Measurements from ENCODE around the gene MED16.

The MED16 gene

DNA sequence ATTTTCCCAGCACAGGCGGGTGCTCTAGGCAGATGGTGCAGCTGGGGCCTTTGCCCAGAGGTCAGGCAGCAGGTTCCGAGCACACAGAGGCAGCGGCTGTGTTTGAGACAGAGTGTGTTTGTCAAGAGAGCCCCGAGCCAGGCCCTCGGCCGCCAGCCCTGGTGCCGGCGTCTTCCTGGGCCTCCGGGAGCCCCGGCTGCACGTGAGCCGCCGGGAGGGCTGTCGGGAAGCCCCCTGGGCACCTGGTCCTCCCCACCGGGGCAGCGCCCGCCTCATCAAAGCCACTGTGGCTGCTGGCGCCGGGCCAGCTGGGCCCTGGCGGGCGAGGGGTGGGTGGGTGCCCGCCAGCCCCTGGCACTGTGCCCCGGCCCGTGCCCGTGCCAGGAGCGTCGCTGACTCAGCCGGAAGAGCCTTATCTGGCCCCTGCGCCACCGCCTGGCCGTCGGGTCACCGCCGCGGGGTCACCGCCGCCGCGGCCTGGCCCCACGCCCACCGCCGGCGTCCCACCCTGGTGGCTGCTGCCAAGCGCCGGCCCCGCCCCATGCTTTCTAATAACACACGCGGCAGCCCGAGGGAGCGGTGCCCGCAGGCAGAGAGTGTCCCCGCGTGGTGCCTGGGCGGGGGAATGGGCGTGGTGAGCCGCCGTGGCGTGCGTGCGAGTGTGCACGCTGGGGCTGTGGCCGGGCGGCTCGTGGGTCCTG lies 47.8 kb upstream of the MED16 start:
- H2BK12ac ChIP-seq (ENCODE audit: low read length): no peak overlapping the region
- H3K4me1 ChIP-seq (ENCODE audit: control insufficient read depth in 1 of 2, insufficient read depth in 2 of 2, low read length in 2 of 2): peaks cover 43% of the 10 kb centered on the region in 2 experiments
- H3K9ac ChIP-seq (ENCODE audit: low read length): no peak overlapping the region
- H3K27ac ChIP-seq (ENCODE audit: low read depth, low read length): peak overlapping the region; percentile 33
- H2BK120ac ChIP-seq (ENCODE audit: insufficient read depth, low read length, poor library complexity): no peak overlapping the region
- no peak overlapping the region for H3K14ac ChIP-seq (ENCODE audit: low read length)
- H3K23ac ChIP-seq (ENCODE audit: low read length): no peak overlapping the region
- H3K79me2 ChIP-seq (ENCODE audit: control insufficient read depth, insufficient read depth, low read length, poor library complexity): peaks cover 62% of the 10 kb centered on the region
- H3K4me3 ChIP-seq (ENCODE audit: low read depth, low read length): no peak overlapping the region
- no peak overlapping the region for H2BK5ac ChIP-seq (ENCODE audit: low read depth, low read length, poor library complexity)
- peaks cover 85 to 89% of the 10 kb centered on the region in 2 experiments for H3K36me3 ChIP-seq (ENCODE audit: control insufficient read depth in 1 of 2, insufficient read depth in 2 of 2, low read length in 2 of 2)
- no peak overlapping the region for H2AFZ ChIP-seq (ENCODE audit: insufficient read depth, low read length, poor library complexity)
- peak overlapping the region; percentile 95 for H3K4ac ChIP-seq (ENCODE audit: low read depth, low read length)
- no peaks in the 10 kb centered on the region for H3K27me3 ChIP-seq (ENCODE audit: insufficient read depth, low read length)
- H3K18ac ChIP-seq (ENCODE audit: low read length): peak overlapping the region; percentile 60
- H4K8ac ChIP-seq (ENCODE audit: low read depth, low read length): no peak overlapping the region
- no peak overlapping the region for H2AK5ac ChIP-seq (ENCODE audit: low read length)
- no peak overlapping the region for H4K91ac ChIP-seq (ENCODE audit: low read depth, low read length)
- H3K9me3 ChIP-seq (ENCODE audit: insufficient read depth, low read depth, low read length): peaks cover 1% of the 10 kb centered on the region
- DNase-seq: peak; percentile 47 to 66
- no CpG with 5 or more reads among the region's 64 CpGs for WGBS (ENCODE audit: extremely low coverage, insufficient coverage, insufficient read length)
- no peak overlapping the region for H3K4me2 ChIP-seq (ENCODE audit: low read length)
- H3K79me1 ChIP-seq (ENCODE audit: low read length): peaks cover 15% of the 10 kb centered on the region
- no peak overlapping the region for H4K12ac ChIP-seq (ENCODE audit: low read depth, low read length)

DNA sequence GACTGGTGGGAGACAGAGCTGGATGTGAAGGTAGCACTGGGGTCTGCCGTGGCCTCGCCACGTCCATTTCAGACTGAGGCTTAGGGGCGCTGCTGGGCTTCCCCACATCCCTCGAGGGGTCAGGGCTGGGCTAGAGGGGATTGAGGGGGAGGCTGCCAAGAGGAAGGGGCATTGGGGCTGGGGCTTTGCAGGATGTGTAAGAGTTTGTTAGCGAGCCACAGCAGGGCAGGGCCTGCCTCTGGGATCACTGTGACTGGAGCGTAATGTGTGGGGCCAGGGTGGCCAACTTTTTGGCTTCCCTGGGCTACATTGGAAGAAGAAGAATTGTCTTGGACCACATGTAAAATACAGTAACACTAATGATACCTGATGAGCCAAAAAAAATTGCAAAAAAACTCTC lies 46.9 kb upstream of the MED16 start:
- peak overlapping the region; percentile 51 for H3K27ac ChIP-seq (ENCODE audit: low read depth, low read length)
- peak overlapping the region; percentile 67 for H2BK5ac ChIP-seq (ENCODE audit: low read depth, low read length, poor library complexity)
- peaks cover 20% of the 10 kb centered on the region for H3K79me1 ChIP-seq (ENCODE audit: low read length)
- no peak overlapping the region for H3K4me3 ChIP-seq (ENCODE audit: low read depth, low read length)
- peaks cover 84 to 88% of the 10 kb centered on the region in 2 experiments for H3K36me3 ChIP-seq (ENCODE audit: control insufficient read depth in 1 of 2, insufficient read depth in 2 of 2, low read length in 2 of 2)
- H3K23ac ChIP-seq (ENCODE audit: low read length): no peak overlapping the region
- H4K91ac ChIP-seq (ENCODE audit: low read depth, low read length): peak overlapping the region; percentile 37
- no peak overlapping the region for H4K12ac ChIP-seq (ENCODE audit: low read depth, low read length)
- H3K4me1 ChIP-seq (ENCODE audit: control insufficient read depth in 1 of 2, insufficient read depth in 2 of 2, low read length in 2 of 2): peaks cover 38 to 40% of the 10 kb centered on the region in 2 experiments
- H2AFZ ChIP-seq (ENCODE audit: insufficient read depth, low read length, poor library complexity): peak overlapping the region; percentile 15
- no CpG with 5 or more reads among the region's 7 CpGs for WGBS (ENCODE audit: extremely low coverage, insufficient coverage, insufficient read length)
- H3K9ac ChIP-seq (ENCODE audit: low read length): no peak overlapping the region
- H3K18ac ChIP-seq (ENCODE audit: low read length): peak overlapping the region; percentile 73
- H3K9me3 ChIP-seq (ENCODE audit: insufficient read depth, low read depth, low read length): peaks cover 1% of the 10 kb centered on the region
- no peak overlapping the region for H2BK12ac ChIP-seq (ENCODE audit: low read length)
- H2BK120ac ChIP-seq (ENCODE audit: insufficient read depth, low read length, poor library complexity): peak overlapping the region; percentile 4
- H3K14ac ChIP-seq (ENCODE audit: low read length): peak overlapping the region; percentile 28
- peak overlapping the region; percentile 17 for H3K4me2 ChIP-seq (ENCODE audit: low read length)
- H3K79me2 ChIP-seq (ENCODE audit: control insufficient read depth, insufficient read depth, low read length, poor library complexity): peaks cover 59% of the 10 kb centered on the region
- H3K4ac ChIP-seq (ENCODE audit: low read depth, low read length): peak overlapping the region; percentile 95
- H4K8ac ChIP-seq (ENCODE audit: low read depth, low read length): peak overlapping the region; percentile 34
- no peak for DNase-seq
- H3K27me3 ChIP-seq (ENCODE audit: insufficient read depth, low read length): no peaks in the 10 kb centered on the region
- no peak overlapping the region for H2AK5ac ChIP-seq (ENCODE audit: low read length)

DNA sequence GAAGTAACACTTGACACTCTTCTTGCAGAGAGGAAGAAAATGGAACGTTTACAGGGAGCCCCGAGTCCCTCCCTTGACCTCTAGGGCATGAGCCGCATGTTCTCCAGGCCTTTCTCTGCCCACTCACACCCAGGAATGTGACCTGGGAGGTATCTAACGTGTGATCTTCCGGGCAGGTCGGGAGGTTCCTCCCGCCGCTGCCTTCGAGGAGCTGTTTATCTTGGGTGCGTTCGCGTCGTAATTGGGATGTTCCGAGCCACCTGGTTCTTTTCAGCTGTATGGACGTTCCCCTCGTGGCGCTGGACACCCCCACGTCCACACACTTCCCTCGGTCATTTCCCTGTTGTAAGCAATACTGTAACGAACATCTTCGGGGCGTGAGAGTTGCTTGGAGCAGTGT lies 46.5 kb upstream of the MED16 start:
- Histone ChIP-seq H3K79me1 (ENCODE audit: low read length) (peaks cover 25% of the 10 kb centered on the region), H3K14ac (ENCODE audit: low read length) (peak overlapping the region; percentile 28), H3K9me3 (ENCODE audit: insufficient read depth, low read depth, low read length) (peaks cover 1% of the 10 kb centered on the region), H3K4me1 (ENCODE audit: control insufficient read depth in 1 of 2, insufficient read depth in 2 of 2, low read length in 2 of 2) (peaks cover 40 to 42% of the 10 kb centered on the region in 2 experiments), H3K36me3 (ENCODE audit: control insufficient read depth in 1 of 2, insufficient read depth in 2 of 2, low read length in 2 of 2) (peaks cover 84 to 88% of the 10 kb centered on the region in 2 experiments), H3K9ac (ENCODE audit: low read length) (no peak overlapping the region), H4K91ac (ENCODE audit: low read depth, low read length) (peak overlapping the region; percentile 37), H2AFZ (ENCODE audit: insufficient read depth, low read length, poor library complexity) (peak overlapping the region; percentile 15), H3K4me2 (ENCODE audit: low read length) (peak overlapping the region; percentile 17), H4K12ac (ENCODE audit: low read depth, low read length) (peak overlapping the region; percentile 52), H2BK120ac (ENCODE audit: insufficient read depth, low read length, poor library complexity) (peak overlapping the region; percentile 4), H3K23ac (ENCODE audit: low read length) (no peak overlapping the region), H3K4me3 (ENCODE audit: low read depth, low read length) (no peak overlapping the region), H3K4ac (ENCODE audit: low read depth, low read length) (peak overlapping the region; percentile 95), H2AK5ac (ENCODE audit: low read length) (peak overlapping the region; percentile 11), H3K27ac (ENCODE audit: low read depth, low read length) (peak overlapping the region; percentile 51), H4K8ac (ENCODE audit: low read depth, low read length) (peak overlapping the region; percentile 34), H2BK12ac (ENCODE audit: low read length) (peak overlapping the region; percentile 11), H3K27me3 (ENCODE audit: insufficient read depth, low read length) (no peaks in the 10 kb centered on the region), H2BK5ac (ENCODE audit: low read depth, low read length, poor library complexity) (peak overlapping the region; percentile 67), H3K18ac (ENCODE audit: low read length) (peak overlapping the region; percentile 73), H3K79me2 (ENCODE audit: control insufficient read depth, insufficient read depth, low read length, poor library complexity) (peaks cover 59% of the 10 kb centered on the region)
- no CpG with 5 or more reads among the region's 22 CpGs for WGBS (ENCODE audit: extremely low coverage, insufficient coverage, insufficient read length)
- DNase-seq: peak in 1 of 2 donors; percentile 57

DNA sequence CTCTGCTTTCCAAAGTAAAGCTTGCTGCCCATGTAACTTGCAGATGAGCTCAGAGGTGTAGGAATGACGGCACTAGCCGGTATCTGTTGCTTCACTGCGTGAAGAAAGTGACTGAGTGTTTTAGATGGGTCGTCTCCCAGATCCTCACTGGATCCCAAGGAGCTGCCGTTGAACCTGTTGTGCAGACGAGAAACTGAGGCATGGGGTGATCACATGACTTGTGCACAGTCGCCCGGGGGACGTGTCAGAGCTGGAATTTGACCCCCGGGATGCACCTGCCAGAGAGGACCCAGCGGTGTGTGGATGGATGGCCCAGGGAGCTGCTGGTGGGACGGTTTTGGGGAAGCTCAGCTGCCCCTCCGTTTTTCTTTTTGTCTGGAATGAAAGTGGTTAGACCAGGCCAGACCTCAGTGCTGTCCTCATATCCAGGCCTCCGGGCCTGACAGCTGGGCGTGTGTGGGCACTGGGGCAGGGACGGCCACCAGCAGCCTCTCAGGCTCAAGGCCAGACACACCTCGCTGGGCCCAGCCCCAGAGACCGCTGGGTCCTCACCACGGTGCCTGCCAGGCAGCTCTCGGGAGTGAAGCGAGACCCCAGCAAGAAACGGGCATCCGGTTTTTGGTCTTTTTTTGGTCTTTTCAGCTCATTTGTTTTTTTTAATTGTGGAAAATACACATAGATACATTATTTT lies 45.4 kb upstream of the MED16 start:
- no peak overlapping the region for H3K9ac ChIP-seq (ENCODE audit: low read length)
- no peaks in the 10 kb centered on the region for H3K27me3 ChIP-seq (ENCODE audit: insufficient read depth, low read length)
- no peak overlapping the region for H2AFZ ChIP-seq (ENCODE audit: insufficient read depth, low read length, poor library complexity)
- H3K4me2 ChIP-seq (ENCODE audit: low read length): no peak overlapping the region
- H2BK12ac ChIP-seq (ENCODE audit: low read length): no peak overlapping the region
- H2BK5ac ChIP-seq (ENCODE audit: low read depth, low read length, poor library complexity): peak overlapping the region; percentile 14
- peaks cover 42 to 46% of the 10 kb centered on the region in 2 experiments for H3K4me1 ChIP-seq (ENCODE audit: control insufficient read depth in 1 of 2, insufficient read depth in 2 of 2, low read length in 2 of 2)
- peak overlapping the region; percentile 13 for H3K27ac ChIP-seq (ENCODE audit: low read depth, low read length)
- H2AK5ac ChIP-seq (ENCODE audit: low read length): no peak overlapping the region
- peaks cover 36% of the 10 kb centered on the region for H3K79me1 ChIP-seq (ENCODE audit: low read length)
- H4K91ac ChIP-seq (ENCODE audit: low read depth, low read length): peak overlapping the region; percentile 13
- peaks cover 64% of the 10 kb centered on the region for H3K79me2 ChIP-seq (ENCODE audit: control insufficient read depth, insufficient read depth, low read length, poor library complexity)
- peak overlapping the region; percentile 93 for H3K4ac ChIP-seq (ENCODE audit: low read depth, low read length)
- no peak overlapping the region for H4K12ac ChIP-seq (ENCODE audit: low read depth, low read length)
- H4K8ac ChIP-seq (ENCODE audit: low read depth, low read length): no peak overlapping the region
- no peak overlapping the region for H3K4me3 ChIP-seq (ENCODE audit: low read depth, low read length)
- peak; percentile 53 to 66 for DNase-seq
- peaks cover 1% of the 10 kb centered on the region for H3K9me3 ChIP-seq (ENCODE audit: insufficient read depth, low read depth, low read length)
- peaks cover 79 to 87% of the 10 kb centered on the region in 2 experiments for H3K36me3 ChIP-seq (ENCODE audit: control insufficient read depth in 1 of 2, insufficient read depth in 2 of 2, low read length in 2 of 2)
- no peak overlapping the region for H2BK120ac ChIP-seq (ENCODE audit: insufficient read depth, low read length, poor library complexity)
- WGBS (ENCODE audit: extremely low coverage, insufficient coverage, insufficient read length): no CpG with 5 or more reads among the region's 23 CpGs
- H3K23ac ChIP-seq (ENCODE audit: low read length): no peak overlapping the region
- H3K14ac ChIP-seq (ENCODE audit: low read length): peak overlapping the region; percentile 53
- H3K18ac ChIP-seq (ENCODE audit: low read length): peak overlapping the region; percentile 47
